Fibroblast of pulmonary artery (primary cell): ENCODE results near the gene MPRIP.

Experiments used
- DNase-seq: peaks from one replicate; pipeline ENCODE4 v3.0.0-alpha.2; 2010; ENCODE audit warnings: low read depth
- H3K4me3 ChIP-seq: replicated peaks from 2 replicates; pipeline ENCODE4 v1.5.1; 2011; ENCODE audit warnings: low read depth, mild to moderate bottlenecking, control low read depth, low read length, moderate library complexity
- CTCF ChIP-seq: IDR thresholded peaks from 2 replicates; pipeline ENCODE4 v1.5.1; 2011; ENCODE audit warnings: mild to moderate bottlenecking, control low read depth, low read length, inconsistent platforms; ENCODE audit errors: missing control alignments

MPRIP gene

GRCh38 chr17:17165666-17166308 lies 123.5 kb downstream of the MPRIP start:
- no peak overlapping the region for H3K4me3 ChIP-seq
- TF ChIP-seq CTCF, result no peak
- DNase-seq, result no peak

- no peak overlapping the region for H3K4me3 ChIP-seq
- no peak for TF ChIP-seq CTCF
- DNase-seq, result no peak
These were observed 124.2 kb downstream of the MPRIP start for GRCh38 chr17:17166446-17166845.

- DNase-seq, result no peak
- TF ChIP-seq CTCF, result no peak
- no peak overlapping the region for H3K4me3 ChIP-seq
These were observed 125.1 kb downstream of the MPRIP start for GRCh38 chr17:17167356-17167755.

- no peak overlapping the region for H3K4me3 ChIP-seq
- TF ChIP-seq CTCF, result no peak
- DNase-seq, result no peak
These were observed 125.7 kb downstream of the MPRIP start for GRCh38 chr17:17167986-17168385.

GRCh38 chr17:17168401-17168800 lies 126.1 kb downstream of the MPRIP start:
- no peak for DNase-seq
- no peak for TF ChIP-seq CTCF
- no peak overlapping the region for H3K4me3 ChIP-seq

- DNase-seq, result no peak
- no peak overlapping the region for H3K4me3 ChIP-seq
- no peak for TF ChIP-seq CTCF
These were observed 127.1 kb downstream of the MPRIP start for GRCh38 chr17:17169396-17169795.

GRCh38 chr17:17170346-17170985 lies 128.2 kb downstream of the MPRIP start:
- no peak for TF ChIP-seq CTCF
- DNase-seq, result no peak
- no peak overlapping the region for H3K4me3 ChIP-seq
